HG03378 (cell line): ENCODE results near the gene TMEM182.

Experiments
- ATAC-seq: cut with Tn5 transposase; IDR thresholded peaks from one replicate; pipeline ENCODE4 v1.9.1; 2021; ENCODE audit warnings: mild to moderate bottlenecking, moderate library complexity; ENCODE audit not compliant: unreplicated experiment

Gene TMEM182

DNA sequence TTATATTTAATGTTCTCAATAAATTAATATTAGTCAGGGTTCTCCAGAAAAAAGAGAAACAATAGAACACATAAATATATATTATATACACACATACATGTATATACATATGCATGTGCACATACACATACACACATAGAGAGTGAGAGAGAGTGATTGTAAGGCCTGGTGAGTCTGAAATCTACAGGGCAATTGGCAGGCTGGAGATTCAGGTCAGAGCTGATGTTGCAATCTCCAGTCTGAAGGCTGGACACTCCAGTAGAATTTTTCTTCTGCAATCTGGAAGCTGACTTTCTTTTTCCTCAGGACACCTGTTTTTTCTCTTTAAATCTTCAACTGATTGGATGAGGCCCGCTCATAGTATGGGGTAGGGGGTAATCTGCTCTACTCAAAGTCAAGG lies 3.2 kb downstream of the TMEM182 start:
- no peak for ATAC-seq

DNA sequence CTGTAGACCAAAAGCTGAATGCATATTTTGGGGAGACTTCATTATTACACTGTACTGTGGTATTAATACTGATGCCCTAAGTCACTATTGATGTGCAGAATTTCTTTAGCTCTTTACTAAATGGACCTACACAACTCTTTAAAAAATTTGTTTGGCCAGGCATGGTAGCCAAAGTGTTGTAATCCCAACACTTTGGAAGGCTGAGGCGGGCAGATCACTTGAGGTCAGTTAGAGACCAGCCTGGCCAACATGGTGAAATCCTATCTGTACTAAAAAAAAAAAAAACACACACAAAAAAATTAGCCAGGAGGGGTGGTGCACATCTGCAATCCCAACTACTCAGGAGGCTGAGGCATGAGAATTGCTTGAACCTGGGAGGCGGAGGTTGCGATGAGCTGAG lies 6.4 kb downstream of the TMEM182 start:
- ATAC-seq: no peak

GRCh38 chr2:102768892-102769291 lies 7.1 kb downstream of the TMEM182 start:
- no peak for ATAC-seq

DNA sequence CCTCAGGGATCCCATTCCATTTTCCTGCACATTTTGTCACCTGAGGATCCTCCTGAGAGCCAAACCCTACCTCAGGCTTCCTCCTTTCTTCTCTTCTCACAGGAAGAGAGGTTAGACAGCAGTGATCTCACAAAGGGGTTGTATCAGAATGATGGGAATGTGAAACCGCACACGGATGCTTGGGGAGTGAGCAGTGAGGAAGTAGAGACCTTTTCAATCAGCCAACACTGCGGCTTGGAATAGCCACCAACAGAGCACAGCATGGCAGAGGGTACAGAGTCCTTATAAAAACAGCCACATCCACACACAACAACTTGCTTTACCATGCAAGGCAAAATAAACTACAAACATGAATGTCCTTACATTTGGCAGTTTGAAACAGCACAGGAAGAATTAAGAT lies 8.7 kb downstream of the TMEM182 start:
- ATAC-seq: no peak

DNA sequence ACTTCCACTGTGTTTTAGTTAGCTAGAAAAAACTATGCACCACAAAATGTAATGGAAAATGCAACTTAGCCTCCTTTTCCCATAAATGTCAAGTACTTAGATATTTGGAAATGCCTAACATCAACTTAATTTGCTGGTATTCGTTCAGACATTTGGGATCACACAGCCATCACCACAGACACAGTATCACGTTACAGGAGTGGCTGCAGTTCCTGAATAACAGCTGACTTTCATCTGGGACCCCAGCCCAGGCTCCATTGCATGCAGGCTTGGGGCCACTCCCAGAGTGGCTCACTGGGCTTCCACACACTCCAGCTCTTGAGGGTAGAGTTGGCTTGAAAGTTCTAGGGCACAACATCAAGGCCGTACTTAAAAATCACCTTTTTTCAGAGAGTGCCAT lies 9.3 kb downstream of the TMEM182 start:
- no peak for ATAC-seq

- no peak for ATAC-seq
Observed at GRCh38 chr2:102772659-102773058, 10.8 kb downstream of the TMEM182 start.

DNA sequence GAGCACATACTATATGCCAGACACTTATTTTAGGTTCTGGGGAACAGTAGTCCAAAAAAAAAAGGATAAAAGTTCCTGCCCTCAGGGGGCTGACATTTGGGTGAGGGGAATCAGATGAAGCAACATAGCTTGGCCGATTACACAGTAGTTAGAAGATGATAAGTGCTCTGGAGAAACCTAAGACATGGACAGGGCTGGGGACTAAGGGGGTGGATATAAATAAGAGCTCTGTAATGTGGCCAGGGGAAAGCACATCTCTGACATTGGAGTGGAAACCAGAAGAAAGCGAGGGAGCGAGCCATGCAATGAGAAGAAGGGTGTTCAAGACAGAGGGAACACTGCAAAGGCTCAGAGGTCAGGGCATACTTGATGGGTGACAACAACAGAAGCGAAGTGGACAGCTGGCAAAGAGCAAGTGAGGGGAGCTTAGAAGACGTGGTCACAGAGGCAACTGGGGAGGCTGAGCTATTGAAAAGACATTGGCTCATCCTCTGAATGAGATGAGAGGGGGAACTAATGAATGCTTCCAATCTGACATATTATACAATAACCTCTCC lies 11.4 kb downstream of the TMEM182 start:
- ATAC-seq: no peak

- ATAC-seq: no peak
Observed at GRCh38 chr2:102778260-102778659, 16.4 kb downstream of the TMEM182 start.

DNA sequence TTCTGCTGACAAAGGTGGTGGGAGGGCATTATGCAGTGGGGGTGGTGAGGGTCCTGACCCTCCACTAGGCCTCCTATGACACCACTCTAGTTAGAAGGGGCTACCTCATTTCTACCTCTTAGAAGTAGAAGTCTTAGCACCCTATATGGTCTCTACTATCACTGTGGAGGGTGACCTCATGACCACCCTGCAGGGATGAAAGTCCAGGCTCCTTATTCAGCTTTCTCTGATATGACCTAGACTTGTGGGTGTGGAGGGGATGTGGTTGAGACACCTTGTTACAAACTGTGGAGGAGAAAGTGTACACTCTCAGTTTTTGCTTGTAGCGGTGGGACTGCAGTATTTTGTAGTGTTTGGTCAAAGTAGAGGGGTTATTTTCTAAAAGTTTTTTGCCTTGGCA lies 18.6 kb downstream of the TMEM182 start:
- ATAC-seq: no peak

DNA sequence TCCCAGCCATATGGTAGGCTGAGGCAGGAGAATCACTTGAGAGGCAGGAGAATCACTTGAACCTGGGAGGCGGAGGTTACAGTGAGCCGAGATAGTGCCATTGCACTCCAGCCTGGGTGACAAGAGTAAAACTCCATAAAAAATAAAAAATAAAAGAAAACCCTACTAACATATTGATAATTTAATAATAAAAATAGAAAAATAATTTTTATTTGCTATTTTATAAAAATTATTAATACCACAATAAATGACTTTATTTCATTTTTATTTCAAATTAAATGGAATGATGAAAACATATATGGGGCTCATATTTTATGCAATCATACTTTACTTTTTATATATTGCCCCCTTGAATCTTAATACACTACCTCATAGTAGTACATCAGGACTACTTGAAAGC lies 20.4 kb downstream of the TMEM182 start:
- no peak for ATAC-seq

GRCh38 chr2:102782933-102783332 lies 21.1 kb downstream of the TMEM182 start:
- no peak for ATAC-seq

GRCh38 chr2:102783506-102784183 lies 21.8 kb downstream of the TMEM182 start:
- no peak for ATAC-seq

- ATAC-seq: no peak
Observed at GRCh38 chr2:102784940-102785339, 23.1 kb downstream of the TMEM182 start.

DNA sequence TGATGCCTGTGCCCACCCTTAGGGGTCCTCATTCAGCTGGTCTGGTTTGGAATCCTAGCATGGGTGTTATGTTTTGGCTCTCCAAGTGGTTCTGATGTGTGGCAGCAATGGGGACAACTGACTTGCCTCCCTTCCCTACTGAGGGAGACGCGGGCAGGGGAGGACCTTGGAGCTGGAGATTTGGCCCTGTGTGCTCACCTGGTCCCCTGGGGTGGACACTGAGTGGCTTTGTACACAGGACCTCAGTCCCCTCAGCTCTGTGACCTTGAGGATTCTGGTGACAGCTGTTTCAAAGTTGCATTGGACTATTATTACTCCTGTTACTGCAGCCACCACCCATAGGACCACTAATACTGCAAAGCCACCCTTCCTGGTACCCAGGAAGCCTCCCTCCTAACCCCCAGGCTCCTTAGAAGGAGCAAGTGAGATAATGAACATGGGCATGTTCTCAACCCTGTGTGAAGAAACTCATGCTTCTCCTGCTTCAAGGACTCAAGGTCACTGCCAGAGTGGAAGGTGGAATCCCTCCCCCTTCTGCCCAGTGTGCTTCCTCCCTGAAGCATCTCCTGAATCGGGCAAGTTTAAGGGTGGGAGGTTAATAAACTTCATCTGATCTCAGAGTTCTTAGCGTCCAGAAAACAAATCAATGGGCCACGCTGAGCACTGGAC lies 26.5 kb downstream of the TMEM182 start:
- ATAC-seq: no peak

- no peak for ATAC-seq
Observed at GRCh38 chr2:102788885-102789260, 27.0 kb downstream of the TMEM182 start.

DNA sequence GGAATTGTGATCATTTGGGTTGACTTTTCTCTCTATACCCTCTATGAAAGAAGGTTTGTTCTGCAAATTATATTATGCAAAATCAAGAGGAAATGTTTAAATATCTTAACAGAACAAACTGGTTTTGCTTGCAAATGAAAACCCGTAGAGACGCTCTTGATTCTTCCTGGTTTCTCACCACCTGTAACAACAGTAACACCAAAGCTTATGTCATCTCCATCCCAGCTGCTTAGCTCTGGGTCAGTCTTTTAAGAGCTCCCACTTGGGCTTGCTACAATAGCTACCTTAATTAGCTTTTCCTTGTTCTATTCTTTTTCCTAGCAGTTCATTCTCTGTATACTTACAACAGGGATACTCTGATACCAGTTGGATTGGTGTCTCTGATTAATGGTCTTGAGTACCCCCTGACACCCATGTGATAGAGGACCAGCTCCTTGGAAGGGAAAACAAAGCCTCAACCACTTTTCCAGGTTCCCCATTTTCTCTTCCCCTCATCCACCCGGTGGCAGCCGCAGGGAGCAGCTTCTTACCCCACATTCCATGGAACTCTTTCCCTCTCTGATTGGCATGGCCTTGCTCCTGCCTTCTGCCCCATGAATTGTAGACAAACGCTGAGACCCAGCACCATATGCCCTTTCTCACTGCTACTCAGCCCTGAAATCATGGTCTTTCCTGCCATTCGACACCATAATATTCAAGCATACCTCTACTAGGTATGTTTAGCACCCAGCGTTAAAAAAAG lies 27.7 kb downstream of the TMEM182 start:
- no peak for ATAC-seq

DNA sequence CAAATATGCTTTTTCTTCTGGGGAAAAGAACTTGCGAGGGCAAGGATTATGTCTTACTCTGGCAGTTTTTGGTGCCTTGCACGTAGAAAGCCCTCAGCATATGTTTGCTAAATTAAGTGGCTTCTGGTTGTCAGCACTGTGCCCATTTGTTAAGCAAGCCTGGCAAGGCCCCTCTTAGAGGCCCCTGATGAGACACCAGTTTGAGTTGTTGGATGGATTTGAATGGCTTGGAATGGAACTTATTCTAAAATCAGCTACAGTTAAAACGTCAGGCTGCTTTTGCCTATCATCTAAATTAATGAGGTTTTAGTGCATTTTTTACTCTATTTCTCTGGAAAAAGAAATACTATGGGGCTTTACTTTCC lies 28.2 kb downstream of the TMEM182 start:
- ATAC-seq: no peak

- no peak for ATAC-seq
Observed at GRCh38 chr2:102792568-102793208, 30.9 kb downstream of the TMEM182 start.

GRCh38 chr2:102795641-102796040 lies 33.8 kb downstream of the TMEM182 start:
- no peak for ATAC-seq

- ATAC-seq: no peak
Observed at GRCh38 chr2:102796337-102796736, 34.5 kb downstream of the TMEM182 start.

- no peak for ATAC-seq
Observed at GRCh38 chr2:102797486-102797885, 35.7 kb downstream of the TMEM182 start.
